GM12891 (cell line): Measurements from ENCODE around the gene TRIM72.
A peak's percentile ranks its signal among the peaks of the same experiment; 100 is the strongest.
"Not testable (repeated sequence)": the region's sequence is repeated elsewhere in the genome, so short reads cannot be mapped to it uniquely, and the experiment has no call there.

Source experiments
- DNase-seq: peaks from one replicate; pipeline ENCODE4 v3.0.0; 2011; ENCODE audit warnings: low spot score; ENCODE audit not compliant: insufficient read length
- FAIRE-seq: peaks from 2 replicates; lab custom pipeline; 2011; peaks lifted over from hg19 to GRCh38; lab: Jason Lieb, UNC
- PAX5 ChIP-seq: IDR thresholded peaks from 2 replicates; pipeline ENCODE4 v1.6.1; 2011; ENCODE audit warnings: low read length, moderate library complexity, mild to moderate bottlenecking; ENCODE audit not compliant: insufficient read depth, severe bottlenecking
- POLR2A ChIP-seq: IDR thresholded peaks from 2 replicates; pipeline ENCODE4 v1.6.1; 2011; ENCODE audit warnings: low read depth, low read length, control low read depth
- POLR2AphosphoS5 ChIP-seq: IDR thresholded peaks from 2 replicates; pipeline ENCODE4 v1.6.1; 2011; ENCODE audit warnings: low read depth, low read length, control low read depth
- POU2F2 ChIP-seq: IDR thresholded peaks from 2 replicates; pipeline ENCODE4 v1.6.1; 2011; ENCODE audit warnings: low read depth, mild to moderate bottlenecking, control low read depth, low read length, moderate library complexity
- SPI1 ChIP-seq: IDR thresholded peaks from 2 replicates; pipeline ENCODE4 v1.6.1; 2011; ENCODE audit warnings: low read depth, low read length, control low read depth
- TAF1 ChIP-seq: IDR thresholded peaks from 2 replicates; pipeline ENCODE4 v1.6.1; 2011; ENCODE audit warnings: low read depth, low read length, control low read depth

The TRIM72 gene

DNA sequence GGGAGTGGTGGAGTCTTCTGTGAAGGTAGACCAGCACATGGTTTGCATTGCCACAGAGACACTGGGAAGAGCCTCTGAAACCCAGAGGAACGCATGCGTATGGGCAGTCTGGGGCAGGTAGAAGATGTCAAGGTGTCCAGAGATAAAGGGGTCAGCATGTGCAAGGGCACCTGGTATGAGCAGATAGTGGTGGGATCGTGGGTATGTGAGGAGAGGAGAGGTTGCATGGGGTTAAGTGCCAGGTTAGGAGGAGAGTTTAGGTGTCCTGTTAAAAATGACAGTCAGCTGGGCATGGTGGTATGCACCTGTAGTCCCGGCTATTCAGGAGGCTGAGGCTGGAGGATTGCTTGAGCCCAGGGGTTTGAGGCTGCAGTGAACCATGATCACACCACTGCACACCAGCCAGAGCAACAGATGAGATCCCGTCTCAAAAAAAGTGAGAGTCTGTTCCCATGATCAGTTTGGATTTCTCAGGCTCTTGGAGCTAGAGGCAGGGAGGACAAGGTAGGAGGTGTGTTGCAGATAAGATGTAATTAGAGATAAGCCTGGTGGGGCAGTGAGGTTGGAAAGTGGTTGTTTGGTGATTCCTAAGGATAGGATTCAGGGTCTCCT, 14.4 kb upstream of the TRIM72 start:
- no peak for DNase-seq
- no peak for FAIRE-seq
- TF ChIP-seq PAX5 = no peak
- TF ChIP-seq POU2F2 = 0 out of 2 replicates have a peak, but pooled peaks have one; percentile 38
- peak; percentile 91 for TF ChIP-seq POLR2AphosphoS5
- TF ChIP-seq POLR2A = peak; percentile 71; the same call in 1 of the 2 replicates

DNA sequence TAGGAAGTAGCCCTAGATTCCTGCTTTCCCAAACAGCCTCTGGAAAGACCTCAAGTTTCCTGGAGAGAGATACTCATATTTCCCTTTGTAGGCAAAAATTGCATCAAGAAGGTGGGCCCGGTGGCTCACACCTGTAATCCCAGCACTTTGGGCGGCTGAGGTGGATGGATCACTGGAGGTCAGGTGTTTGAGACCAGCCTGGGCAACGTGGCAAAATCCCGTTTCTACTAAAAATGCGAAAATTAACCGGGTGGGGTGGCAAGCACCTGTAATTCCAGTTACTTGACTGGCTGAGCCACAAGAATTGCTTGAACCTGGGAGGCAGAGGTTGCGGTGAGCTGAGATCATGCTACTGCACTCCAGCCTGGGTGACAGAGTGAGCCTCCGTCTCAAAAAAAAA, 13.8 kb upstream of the TRIM72 start:
- not testable (repeated sequence) for DNase-seq, FAIRE-seq

DNA sequence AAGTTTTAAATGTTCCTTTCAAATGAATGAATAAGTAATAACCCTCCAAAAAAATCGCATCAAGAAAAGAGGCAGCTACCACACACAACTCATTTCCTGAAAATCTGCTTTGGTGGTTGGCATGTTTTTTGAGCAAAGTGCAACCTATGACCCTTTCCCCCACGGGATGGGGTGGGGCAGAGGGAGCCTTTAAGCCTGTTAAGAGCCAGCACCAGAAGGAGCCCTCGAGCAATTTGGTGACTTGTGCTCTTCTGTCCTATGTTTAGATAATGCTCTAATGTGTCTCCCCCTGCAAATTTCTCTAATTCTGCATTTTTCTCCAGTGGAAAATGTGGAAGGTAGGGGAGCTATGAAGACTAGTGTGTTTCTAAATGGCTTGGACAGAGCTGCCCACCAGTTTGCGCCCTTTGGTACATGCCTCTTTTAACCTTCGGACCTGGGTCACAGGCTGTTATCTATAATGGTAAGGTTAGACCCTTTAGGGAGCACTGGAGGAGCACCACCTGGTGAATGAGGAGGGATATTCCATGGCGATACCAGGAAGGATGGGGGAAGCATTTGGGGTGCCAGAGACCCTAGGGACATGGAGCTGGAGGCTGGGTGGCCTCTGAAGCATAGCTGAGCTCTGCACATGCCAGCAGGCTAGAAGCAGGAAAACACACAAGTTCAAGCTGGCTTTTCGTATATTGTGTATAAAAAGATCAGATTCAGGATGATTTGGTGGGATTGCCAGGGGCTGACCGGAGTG, 12.9 kb upstream of the TRIM72 start:
- DNase-seq = no peak

DNA sequence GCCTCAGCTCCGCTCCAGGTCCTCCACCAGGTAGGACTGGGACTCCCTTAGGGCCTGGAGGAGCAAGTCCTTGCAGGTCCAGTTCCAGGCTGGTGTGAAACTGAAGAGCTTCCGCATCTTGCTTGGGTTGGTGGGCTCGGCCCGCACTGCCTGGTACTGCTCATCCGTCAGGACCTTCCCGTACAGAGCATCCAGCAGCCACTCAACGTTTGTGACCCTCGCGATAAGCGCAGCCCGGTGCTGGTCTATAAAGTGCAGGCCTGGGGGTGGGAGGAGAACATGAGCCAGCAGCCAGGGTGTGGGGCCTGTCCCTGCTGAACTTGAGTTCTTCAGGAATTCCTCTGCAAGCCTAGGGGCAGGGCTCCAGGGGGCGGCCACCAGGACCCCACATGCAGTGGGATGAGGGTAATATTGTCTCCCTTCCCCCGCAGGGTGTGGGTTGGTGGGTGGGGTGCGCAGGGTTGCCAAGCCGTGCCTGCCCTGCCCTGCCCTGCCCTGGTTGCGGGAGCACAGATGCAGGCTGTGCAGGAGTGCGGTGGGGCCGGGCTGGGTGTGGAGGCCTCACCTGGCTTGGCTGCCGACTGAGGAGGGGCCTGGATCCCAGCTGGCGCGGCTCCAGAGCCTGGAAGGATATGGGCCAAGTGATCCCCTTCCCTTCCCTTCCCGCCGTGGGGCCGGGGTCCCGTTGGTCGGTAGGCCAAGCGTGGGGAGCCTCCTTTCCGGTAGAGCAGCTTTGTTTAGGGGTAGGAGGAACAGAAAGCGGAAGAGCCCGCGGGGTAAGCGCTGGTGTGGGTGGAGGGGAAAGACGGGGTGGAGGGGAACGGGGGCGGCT, 12.1 kb upstream of the TRIM72 start:
- DNase-seq = peak; percentile 73
- peak; percentile 95 for FAIRE-seq
- TF ChIP-seq POLR2AphosphoS5 (peak; percentile 60), PAX5 (no peak), SPI1 (peak; percentile 81)

More for the DNA sequence above, 12.9 kb upstream of the TRIM72 start:
- FAIRE-seq = peak; percentile 77
- TF ChIP-seq TAF1 (no peak), POU2F2 (0 out of 2 replicates have a peak, but pooled peaks have one; percentile 17), SPI1 (no peak), POLR2AphosphoS5 (0 out of 2 replicates have a peak, but pooled peaks have one; percentile 34), PAX5 (no peak)

DNA sequence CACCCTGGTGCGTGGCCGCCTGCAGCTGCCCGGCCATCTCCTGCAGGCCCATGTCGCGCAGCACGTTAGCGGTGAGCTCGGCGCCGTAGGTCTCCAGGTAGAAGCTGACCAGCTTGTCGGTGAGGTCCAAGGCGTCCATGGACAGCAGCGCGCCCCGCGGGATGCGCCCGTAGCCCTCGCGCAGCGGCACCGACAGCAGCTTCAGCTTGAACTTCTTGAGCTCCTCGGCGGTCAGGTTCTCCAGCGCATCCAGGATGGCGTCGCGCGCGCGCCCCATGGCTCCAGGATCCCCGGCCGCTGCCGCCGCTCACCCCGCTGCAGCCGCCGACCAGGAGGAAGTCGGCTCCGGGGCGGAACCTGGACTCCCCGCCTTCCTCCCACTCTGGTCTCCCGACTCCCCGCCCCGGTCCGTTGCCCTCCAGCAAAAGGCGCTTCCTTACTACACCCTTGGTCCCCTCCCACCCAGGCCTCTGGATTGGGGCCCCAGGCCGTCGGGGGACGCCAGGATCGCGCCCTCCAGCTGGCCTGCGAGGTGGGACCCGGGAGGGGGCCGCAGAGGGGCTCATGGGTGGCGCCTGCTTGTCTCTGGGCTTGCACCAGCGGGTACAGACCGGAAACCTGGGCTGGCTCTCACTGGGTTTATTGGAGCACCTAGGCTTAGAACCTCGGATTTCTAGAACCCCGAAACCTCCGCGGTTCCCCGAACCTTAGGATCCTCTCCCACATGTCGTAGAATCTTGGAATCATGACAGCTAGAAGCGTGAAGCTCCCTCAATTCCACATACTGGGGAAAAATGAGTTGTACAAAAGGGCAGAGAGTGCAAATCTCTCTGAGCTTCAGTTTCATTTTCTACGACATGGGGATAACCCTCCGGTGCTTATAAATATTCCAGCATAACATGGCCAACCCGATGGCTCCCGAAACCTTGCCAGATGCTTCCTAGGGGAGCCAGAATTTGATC, 11.2 kb upstream of the TRIM72 start, which contains the start of gene PYCARD:
PYCARD (minus strand) TSS at position 347 of the 962 bp plus-strand sequence; CDS start at position 277, 70 bp downstream.
- TF ChIP-seq POU2F2 (no peak), PAX5 (no peak), SPI1 (peak; percentile 48), POLR2A (no peak), POLR2AphosphoS5 (peak; percentile 57; the same call in 1 of the 2 replicates), TAF1 (no peak)
- FAIRE-seq = no peak
- no peak for DNase-seq

DNA sequence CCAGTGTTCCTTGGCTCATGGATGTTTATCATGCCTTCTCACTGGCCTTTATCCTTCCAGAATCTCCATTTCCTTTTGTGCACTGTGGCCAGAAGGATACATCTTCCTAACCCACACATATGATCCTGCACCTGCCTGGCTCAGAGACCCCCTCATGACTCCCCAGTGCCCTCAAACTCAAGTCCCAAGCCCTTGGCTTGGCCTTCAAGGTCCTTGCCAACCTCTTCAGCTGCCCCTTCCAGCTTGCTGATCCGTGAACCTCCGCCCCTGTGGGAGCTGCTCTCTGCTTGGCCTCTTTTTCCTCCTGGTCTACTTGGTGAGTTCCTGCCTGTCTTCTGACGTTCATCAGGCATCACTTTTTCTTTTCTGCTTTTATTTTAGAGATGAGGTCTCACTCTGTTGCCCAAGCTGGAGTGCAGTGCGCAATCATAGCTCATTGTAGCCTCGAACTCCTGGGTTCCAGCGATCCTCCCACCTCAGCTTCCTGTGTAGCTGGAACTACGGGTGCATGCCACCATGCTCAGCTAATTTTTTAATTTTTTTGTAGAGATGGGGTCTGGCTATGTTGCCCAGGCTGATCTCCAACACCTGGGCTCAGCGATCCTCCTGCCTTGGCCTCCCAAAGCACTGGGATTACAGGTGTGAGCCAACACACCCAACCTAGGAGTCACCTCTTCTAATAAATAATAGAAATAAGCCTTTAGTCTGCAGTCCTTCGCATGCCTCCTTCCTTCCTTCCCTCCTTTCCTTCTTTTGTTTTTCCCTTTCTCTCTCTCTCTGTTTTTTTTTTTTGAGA, 8.8 kb upstream of the TRIM72 start:
- FAIRE-seq = no peak
- no peak for TF ChIP-seq SPI1
- TF ChIP-seq TAF1 = no peak
- no peak for TF ChIP-seq POLR2A
- no peak for TF ChIP-seq POLR2AphosphoS5
- TF ChIP-seq PAX5 = no peak
- TF ChIP-seq POU2F2 = no peak

DNA sequence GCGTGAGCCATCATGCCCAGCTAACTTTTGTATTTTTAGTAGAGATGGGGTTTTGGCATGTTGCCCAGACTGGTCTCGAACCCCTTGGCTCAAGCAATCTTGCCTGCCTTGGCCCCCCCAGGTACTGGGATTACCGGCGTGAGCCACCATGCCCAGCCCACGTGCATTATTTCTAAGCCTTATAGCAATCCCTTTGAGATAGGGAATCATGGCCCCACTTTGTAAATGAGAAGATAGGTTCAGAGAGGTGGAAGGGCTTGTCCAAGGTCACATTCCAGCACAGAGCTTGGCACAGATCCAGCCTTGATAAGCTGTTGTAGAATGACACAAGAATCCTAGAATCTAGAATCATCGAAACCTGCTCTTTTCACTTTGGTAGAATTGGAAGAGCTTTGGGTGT, 7.1 kb upstream of the TRIM72 start:
- no peak for TF ChIP-seq POU2F2
- TF ChIP-seq POLR2A = no peak
- no peak for TF ChIP-seq TAF1
- TF ChIP-seq SPI1 = no peak
- no peak for TF ChIP-seq PAX5
- TF ChIP-seq POLR2AphosphoS5 = no peak
- no peak for FAIRE-seq

More for the DNA sequence above, 8.8 kb upstream of the TRIM72 start:
- no peak for DNase-seq

DNA sequence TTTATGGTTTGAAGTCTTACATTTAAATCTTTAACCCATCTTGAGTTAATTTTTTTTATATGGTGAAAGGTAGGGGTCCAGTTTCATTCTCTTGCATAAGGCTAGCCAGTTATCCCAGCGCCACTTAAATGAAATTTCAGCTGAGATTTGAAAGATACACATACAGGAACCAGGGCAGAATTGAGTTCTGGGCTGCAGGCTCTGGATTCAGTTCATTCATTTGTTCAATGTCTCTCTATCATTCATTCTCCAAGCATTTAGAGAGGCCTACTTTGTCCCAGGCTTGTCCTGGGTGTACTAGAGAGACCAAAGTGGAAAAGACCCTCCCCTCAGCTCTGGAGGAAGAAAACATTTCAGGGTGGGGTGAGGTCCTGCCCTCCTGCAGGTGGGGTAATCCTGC, 577 bp upstream of the TRIM72 start:
- FAIRE-seq = no peak
- TF ChIP-seq SPI1 (no peak), POLR2AphosphoS5 (no peak), TAF1 (no peak), POLR2A (no peak), POU2F2 (no peak), PAX5 (no peak)
- no peak for DNase-seq

More for the DNA sequence above, 7.1 kb upstream of the TRIM72 start:
- DNase-seq = no peak
